Glutamatergic neuron (in vitro differentiated cells): ENCODE measurements around the gene SPOP. TPM values are rescaled to one million over a fixed set of nuclear protein-coding genes. Genes with fewer than 3 reads are reported as not detected.

Experiments
- DNase-seq: peaks from one replicate; pipeline ENCODE4 v3.0.0; 2022
- H3K27ac Mint-ChIP-seq: one replicate; pipeline ENCODE4 v1.8.0; 2020; ENCODE audit warnings: mild to moderate bottlenecking, mixed read lengths, inconsistent platforms; ENCODE audit not compliant: unreplicated experiment
- H3K27me3 Mint-ChIP-seq: one replicate; pipeline ENCODE4 v1.8.0; 2020; ENCODE audit warnings: mild to moderate bottlenecking, moderate library complexity, mixed read lengths, inconsistent platforms; ENCODE audit not compliant: unreplicated experiment
- H3K36me3 Mint-ChIP-seq: one replicate; pipeline ENCODE4 v1.8.0; 2020; ENCODE audit warnings: mild to moderate bottlenecking, mixed read lengths, inconsistent platforms; ENCODE audit not compliant: unreplicated experiment
- H3K4me1 Mint-ChIP-seq: one replicate; pipeline ENCODE4 v1.8.0; 2020; ENCODE audit warnings: mild to moderate bottlenecking, low read depth, mixed read lengths, inconsistent platforms; ENCODE audit not compliant: unreplicated experiment
- H3K4me3 Mint-ChIP-seq: one replicate; pipeline ENCODE4 v1.8.0; 2020; ENCODE audit warnings: mild to moderate bottlenecking, mixed read lengths, inconsistent platforms; ENCODE audit not compliant: unreplicated experiment
- H3K9me3 Mint-ChIP-seq: one replicate; pipeline ENCODE4 v1.8.0; 2020; ENCODE audit warnings: mild to moderate bottlenecking, moderate library complexity, mixed read lengths, inconsistent platforms; ENCODE audit not compliant: unreplicated experiment
- total RNA-seq: library from RNA; stranded (reverse); fragmentation: NEBNext Ultra II Directional; extraction: Animal tissue kit (Norgen Biotek cat#: 25700); gene quantifications from one replicate; pipeline ENCODE4 v1.2.1, GENCODE V29; 2021; ENCODE audit not compliant: unreplicated experiment
- TF ChIP-seq, protein P1 (sequence below): fragments of 200-600 bp; sonication (generic); IDR thresholded peaks from one replicate; pipeline ENCODE4 v1.5.0; 2021; ENCODE audit not compliant: partially characterized antibody, unreplicated experiment

SPOP gene
- total RNA-seq, 1 donor from 2014 or later, result 49.5 TPM

DNA sequence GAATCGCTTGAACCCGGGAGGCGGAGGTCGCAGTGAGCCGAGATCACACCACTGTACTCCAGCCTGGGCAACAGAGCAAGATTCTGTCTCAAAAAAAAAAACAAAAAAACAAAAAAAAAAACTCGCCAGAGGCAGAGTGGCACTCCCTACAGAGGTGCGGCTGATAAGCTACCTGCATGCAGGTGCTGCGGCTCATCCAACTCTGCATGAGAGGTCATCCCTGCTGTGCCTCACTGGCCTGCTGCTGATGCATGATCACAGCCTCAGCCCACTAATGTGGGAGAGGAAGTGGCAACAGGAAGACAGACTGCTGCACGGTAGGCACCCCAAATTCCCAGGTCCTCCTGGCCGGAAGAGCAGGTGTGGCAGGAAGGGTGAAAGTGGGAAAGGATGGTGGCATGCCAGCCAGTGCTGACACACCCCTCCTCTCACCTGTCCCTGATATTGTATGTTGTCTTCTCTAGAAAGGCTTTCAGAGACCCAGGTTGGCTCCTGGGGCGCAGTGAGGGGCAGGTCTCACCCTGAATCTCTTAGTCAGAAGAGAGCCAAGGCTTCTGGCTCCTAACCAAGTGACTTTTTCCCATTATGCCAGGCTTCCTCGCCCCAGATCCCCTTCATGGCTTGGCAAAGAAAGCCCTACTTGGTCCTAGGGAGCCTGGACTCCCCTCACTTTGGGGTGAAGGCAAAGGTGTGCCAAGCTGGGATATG is 90.4 kb downstream of the SPOP start:
- no peak for DNase-seq
- no peak overlapping the region for H3K4me3 Mint-ChIP-seq
- H3K36me3 Mint-ChIP-seq, result peaks cover 11% of the 10 kb centered on the region
- TF ChIP-seq, protein P1, sequence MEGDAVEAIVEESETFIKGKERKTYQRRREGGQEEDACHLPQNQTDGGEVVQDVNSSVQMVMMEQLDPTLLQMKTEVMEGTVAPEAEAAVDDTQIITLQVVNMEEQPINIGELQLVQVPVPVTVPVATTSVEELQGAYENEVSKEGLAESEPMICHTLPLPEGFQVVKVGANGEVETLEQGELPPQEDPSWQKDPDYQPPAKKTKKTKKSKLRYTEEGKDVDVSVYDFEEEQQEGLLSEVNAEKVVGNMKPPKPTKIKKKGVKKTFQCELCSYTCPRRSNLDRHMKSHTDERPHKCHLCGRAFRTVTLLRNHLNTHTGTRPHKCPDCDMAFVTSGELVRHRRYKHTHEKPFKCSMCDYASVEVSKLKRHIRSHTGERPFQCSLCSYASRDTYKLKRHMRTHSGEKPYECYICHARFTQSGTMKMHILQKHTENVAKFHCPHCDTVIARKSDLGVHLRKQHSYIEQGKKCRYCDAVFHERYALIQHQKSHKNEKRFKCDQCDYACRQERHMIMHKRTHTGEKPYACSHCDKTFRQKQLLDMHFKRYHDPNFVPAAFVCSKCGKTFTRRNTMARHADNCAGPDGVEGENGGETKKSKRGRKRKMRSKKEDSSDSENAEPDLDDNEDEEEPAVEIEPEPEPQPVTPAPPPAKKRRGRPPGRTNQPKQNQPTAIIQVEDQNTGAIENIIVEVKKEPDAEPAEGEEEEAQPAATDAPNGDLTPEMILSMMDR, result no peak
- no peaks in the 10 kb centered on the region for H3K9me3 Mint-ChIP-seq
- no peak overlapping the region for H3K27ac Mint-ChIP-seq
- H3K4me1 Mint-ChIP-seq, result peaks cover 14% of the 10 kb centered on the region
- peaks cover 6% of the 10 kb centered on the region for H3K27me3 Mint-ChIP-seq

DNA sequence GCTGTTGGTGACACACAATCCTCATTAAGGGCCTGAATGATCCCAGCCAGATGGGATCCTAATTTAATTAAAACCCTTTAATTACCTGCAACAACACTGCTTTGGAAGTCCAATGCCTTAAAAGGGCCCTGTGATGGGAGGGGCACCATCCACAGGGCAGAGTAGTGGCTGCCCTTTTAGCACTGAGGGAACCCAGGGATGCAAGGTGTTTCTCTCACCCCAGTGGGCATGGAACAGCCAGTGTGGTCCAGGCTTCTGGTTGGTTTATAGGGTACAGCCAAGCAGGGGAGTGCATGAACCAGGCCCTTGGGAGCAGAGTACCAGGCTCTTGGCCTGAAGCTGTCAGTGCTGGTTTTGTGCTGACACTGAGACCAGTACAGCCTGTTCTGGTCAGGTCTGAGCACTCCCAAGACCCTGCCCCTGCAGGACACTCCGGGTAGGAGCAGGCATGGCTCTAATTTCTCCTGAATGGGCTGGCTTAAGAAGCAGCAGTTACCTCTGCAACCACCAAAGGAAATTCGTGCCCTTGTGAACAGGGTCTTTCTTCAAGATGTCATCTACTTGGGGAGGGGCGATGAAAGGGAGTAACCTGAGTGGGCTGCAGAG is 92.4 kb downstream of the SPOP start:
- Mint-ChIP-seq H3K4me1 (peaks cover 19% of the 10 kb centered on the region), H3K27me3 (peaks cover 3% of the 10 kb centered on the region), H3K27ac (no peak overlapping the region)

DNA sequence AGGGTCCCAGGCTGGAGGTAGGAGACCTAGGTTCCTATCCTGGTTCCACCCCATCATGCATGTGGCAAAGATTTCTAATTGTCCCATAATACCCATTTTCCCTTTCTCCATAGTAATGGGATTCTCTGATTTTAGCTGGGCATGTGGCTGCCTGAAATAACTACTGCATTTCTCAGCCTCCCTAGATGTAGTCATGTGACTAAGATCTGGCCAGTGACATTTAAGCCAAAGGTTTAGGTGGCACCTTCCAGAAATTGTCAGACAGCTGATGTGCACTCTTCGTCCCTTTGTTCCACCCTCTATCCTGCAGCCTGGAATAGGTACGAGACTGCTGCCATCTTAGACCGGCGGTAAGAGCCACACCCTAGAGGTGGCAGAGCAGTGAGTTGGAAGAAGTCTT is 94.0 kb downstream of the SPOP start:
- no peak for DNase-seq
- H3K36me3 Mint-ChIP-seq, result no peaks in the 10 kb centered on the region
- TF ChIP-seq, protein P1, result no peak
- no peak overlapping the region for H3K4me3 Mint-ChIP-seq
- peaks cover 3% of the 10 kb centered on the region for H3K27me3 Mint-ChIP-seq
- H3K4me1 Mint-ChIP-seq, result peaks cover 15% of the 10 kb centered on the region
- peaks cover 4% of the 10 kb centered on the region for H3K9me3 Mint-ChIP-seq
- H3K27ac Mint-ChIP-seq, result no peak overlapping the region

More for the DNA sequence above, 92.4 kb downstream of the SPOP start:
- Mint-ChIP-seq H3K9me3 (no peaks in the 10 kb centered on the region), H3K4me3 (no peak overlapping the region), H3K36me3 (no peaks in the 10 kb centered on the region)
- peak; percentile 68 for DNase-seq
- TF ChIP-seq, protein P1, result peak; percentile 59

DNA sequence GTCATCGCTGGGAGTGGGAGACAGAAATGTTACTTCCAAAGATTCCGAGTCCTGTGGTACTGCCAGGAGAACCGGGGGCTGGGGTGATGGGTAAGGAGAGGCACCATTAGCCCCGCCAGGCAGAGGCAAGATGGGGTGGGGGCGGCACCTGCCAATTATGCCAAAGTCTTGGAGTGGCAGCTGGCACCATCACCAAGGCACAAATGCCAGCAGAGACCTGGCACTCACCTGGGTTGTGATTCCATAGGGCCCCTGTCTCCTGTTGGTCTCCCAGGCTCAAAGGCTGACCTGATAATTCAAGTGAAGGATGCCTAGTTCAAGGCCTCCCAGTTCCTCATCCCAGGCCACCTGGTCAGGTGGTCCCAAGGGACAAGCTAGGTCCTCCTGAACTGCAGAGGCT is 94.7 kb downstream of the SPOP start:
- Mint-ChIP-seq H3K4me3 (no peak overlapping the region), H3K27ac (no peak overlapping the region), H3K9me3 (peaks cover 4% of the 10 kb centered on the region), H3K27me3 (peaks cover 3% of the 10 kb centered on the region), H3K4me1 (peaks cover 17% of the 10 kb centered on the region), H3K36me3 (no peaks in the 10 kb centered on the region)
- DNase-seq, result no peak
- TF ChIP-seq, protein P1, result no peak

DNA sequence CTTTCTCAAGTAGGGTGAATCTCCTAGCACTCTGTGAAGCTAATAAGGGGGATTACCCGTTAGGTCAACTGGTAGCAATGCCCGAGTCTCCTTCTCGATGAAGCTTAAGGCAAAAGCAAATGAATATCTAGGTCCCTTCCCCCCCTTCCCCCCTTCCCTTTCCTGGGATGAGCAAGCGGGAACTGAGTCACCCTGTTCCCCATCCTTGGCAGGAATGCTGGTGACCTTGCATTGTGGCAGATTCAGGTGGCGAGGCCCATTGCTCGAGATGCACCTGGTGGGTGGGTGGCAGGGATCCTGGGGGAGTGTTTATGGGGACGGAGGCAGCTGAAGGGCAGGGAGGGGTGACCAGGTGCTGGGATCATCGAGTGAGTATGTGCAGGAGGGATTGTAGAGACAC is 95.1 kb downstream of the SPOP start:
- Mint-ChIP-seq H3K27me3 (peaks cover 3% of the 10 kb centered on the region), H3K9me3 (peaks cover 4% of the 10 kb centered on the region), H3K27ac (no peak overlapping the region), H3K36me3 (no peaks in the 10 kb centered on the region), H3K4me3 (no peak overlapping the region), H3K4me1 (peaks cover 20% of the 10 kb centered on the region)
- DNase-seq, result no peak
- TF ChIP-seq, protein P1, result no peak
